Breast epithelium (tissue), 4 donors: ENCODE results near the gene CCDC106. TPM values are rescaled to one million over a fixed set of nuclear protein-coding genes. Genes with fewer than 3 reads are reported as not detected.

Experiments used
- DNase-seq, 2 donors: peaks; one replicate each; pipeline ENCODE4 v3.0.0-alpha.2; 2019; ENCODE audit warnings: low spot score in 2 of 2
- H3K27ac ChIP-seq, 2 donors: fragments of 200-600 bp; sonication (generic) in 1 of 2; one replicate each; pipeline ENCODE4 v1.5.1; 2016 to 2019; ENCODE audit warnings: mild to moderate bottlenecking in 1 of 2
- H3K27me3 ChIP-seq, 2 donors: fragments of 200-600 bp; sonication (generic) in 1 of 2; one replicate each; pipeline versions ENCODE4 v1.5.1 to v1.6.0; 2017 to 2019; ENCODE audit warnings: control low read depth in 1 of 2, mild to moderate bottlenecking in 1 of 2
- H3K36me3 ChIP-seq: fragments of 200-600 bp; one replicate; pipeline ENCODE4 v1.5.1; 2019
- H3K4me1 ChIP-seq, 2 donors: fragments of 200-600 bp; sonication (generic); one replicate each; pipeline ENCODE4 v1.5.1; 2016 to 2019; ENCODE audit warnings: control low read depth in 1 of 2
- H3K4me3 ChIP-seq, 3 donors: fragments of 200-600 bp; sonication (generic); 1 replicate in 2 of 3; 2 replicates in 1 of 3; pipeline ENCODE4 v1.5.1; 2016 to 2019; ENCODE audit warnings: mild to moderate bottlenecking in 3 of 3, moderate library complexity in 2 of 3
- H3K9me3 ChIP-seq, 2 donors: fragments of 200-600 bp; sonication (generic) in 1 of 2; one replicate each; pipeline ENCODE4 v1.5.1; 2016 to 2019; ENCODE audit warnings: control low read depth in 1 of 2
- POLR2A ChIP-seq: fragments of 450-650 bp; IDR thresholded peaks from one replicate; pipeline ENCODE4 v1.6.1; 2016; ENCODE audit warnings: antibody characterized with exemption, mild to moderate bottlenecking, moderate library complexity
- POLR2AphosphoS5 ChIP-seq, 3 donors: sonication (generic); formaldehyde crosslinking; IDR thresholded peaks; one replicate each; pipeline ENCODE4 v1.6.1; 2017; ENCODE audit warnings: antibody characterized with exemption in 3 of 3
- intact Hi-C: fragments of 100-400 bp; cut with DNase I; formaldehyde crosslinking; loops from one replicate; pipeline ENCODE4 v1.15.1; 2023; ENCODE audit warnings: low total_unique reads
- total RNA-seq, 3 donors: library from RNA; depleted of rRNA; stranded (reverse); fragments of >200 nt; gene quantifications; one replicate each; pipeline ENCODE4 v1.1.0, GENCODE V29; 2016
- TF ChIP-seq, protein P1 (sequence below), 3 donors: fragments of 450-650 bp; IDR thresholded peaks; one replicate each; pipeline ENCODE4 v1.5.1; 2016 to 2017; ENCODE audit warnings: antibody characterized with exemption in 3 of 3, mild to moderate bottlenecking in 3 of 3, moderate library complexity in 3 of 3

Gene CCDC106
- total RNA-seq, 3 donors from 2014 or later: 7.9 to 10.5 (median 10.2) TPM

DNA sequence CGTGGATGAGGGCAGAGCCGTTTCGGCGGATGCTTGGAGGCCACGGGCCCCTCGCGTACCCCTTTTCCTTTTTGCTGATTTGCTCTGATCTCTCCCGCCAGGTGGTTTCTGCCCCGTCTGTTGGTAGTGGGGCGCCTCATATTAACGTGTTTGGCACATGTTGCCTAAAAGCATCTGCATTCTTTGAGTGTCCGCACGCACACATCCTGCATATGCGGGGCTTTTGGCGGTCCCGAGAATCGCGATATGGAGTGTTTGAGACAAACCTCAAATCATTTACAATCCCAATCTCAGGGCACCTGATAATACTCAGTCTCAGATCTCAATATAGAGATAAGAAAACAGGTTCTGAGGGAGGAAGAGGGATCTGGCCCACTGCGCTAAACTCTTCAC lies 7.6 kb downstream of the CCDC106 start:
- Histone ChIP-seq H3K9me3 (no peaks in the 10 kb centered on the region), H3K4me3 (peak overlapping the region; percentile 82 to 96 (median 91)), H3K27ac (peak overlapping the region; percentile 100), H3K4me1 (peaks cover 19 to 37% of the 10 kb centered on the region in 2 donors), H3K27me3 (no peaks in the 10 kb centered on the region), H3K36me3 (peaks cover 5% of the 10 kb centered on the region)
- TF ChIP-seq, protein P1, sequence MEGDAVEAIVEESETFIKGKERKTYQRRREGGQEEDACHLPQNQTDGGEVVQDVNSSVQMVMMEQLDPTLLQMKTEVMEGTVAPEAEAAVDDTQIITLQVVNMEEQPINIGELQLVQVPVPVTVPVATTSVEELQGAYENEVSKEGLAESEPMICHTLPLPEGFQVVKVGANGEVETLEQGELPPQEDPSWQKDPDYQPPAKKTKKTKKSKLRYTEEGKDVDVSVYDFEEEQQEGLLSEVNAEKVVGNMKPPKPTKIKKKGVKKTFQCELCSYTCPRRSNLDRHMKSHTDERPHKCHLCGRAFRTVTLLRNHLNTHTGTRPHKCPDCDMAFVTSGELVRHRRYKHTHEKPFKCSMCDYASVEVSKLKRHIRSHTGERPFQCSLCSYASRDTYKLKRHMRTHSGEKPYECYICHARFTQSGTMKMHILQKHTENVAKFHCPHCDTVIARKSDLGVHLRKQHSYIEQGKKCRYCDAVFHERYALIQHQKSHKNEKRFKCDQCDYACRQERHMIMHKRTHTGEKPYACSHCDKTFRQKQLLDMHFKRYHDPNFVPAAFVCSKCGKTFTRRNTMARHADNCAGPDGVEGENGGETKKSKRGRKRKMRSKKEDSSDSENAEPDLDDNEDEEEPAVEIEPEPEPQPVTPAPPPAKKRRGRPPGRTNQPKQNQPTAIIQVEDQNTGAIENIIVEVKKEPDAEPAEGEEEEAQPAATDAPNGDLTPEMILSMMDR (IDR thresholded peaks at IDR 0.05): no peak
- TF ChIP-seq POLR2AphosphoS5 (IDR thresholded peaks at IDR 0.05) (no peak), POLR2A (no peak)
- intact Hi-C loops: no loop called here
- no peak for DNase-seq

DNA sequence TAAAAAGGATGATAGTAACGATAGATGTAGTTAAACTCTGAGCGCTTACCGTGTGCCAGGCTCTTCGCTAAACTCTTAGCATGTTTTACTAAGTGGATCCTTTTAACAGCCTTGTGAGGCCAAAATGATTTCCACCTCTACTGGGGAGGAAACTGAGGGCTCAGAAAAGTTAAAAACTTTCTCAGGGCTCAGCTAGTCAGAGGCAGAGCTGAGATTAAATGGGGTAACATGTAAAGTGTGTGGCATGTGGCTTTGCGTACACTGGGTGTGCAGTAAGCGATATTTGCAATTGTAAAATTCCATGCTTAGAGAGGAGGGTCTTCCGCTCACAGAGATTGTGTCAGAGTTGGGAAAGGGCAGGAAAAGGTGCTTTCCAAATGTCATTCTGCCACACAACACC lies 8.5 kb downstream of the CCDC106 start:
- peak overlapping the region; percentile 32 to 100 for H3K27ac ChIP-seq
- H3K36me3 ChIP-seq: peaks cover 5% of the 10 kb centered on the region
- H3K27me3 ChIP-seq: no peaks in the 10 kb centered on the region
- H3K4me1 ChIP-seq: peaks cover 19 to 37% of the 10 kb centered on the region in 2 donors
- H3K4me3 ChIP-seq: peak overlapping the region; percentile 82 to 96 (median 91)
- intact Hi-C loops: no loop called here
- no peaks in the 10 kb centered on the region for H3K9me3 ChIP-seq
- no peak for DNase-seq
- TF ChIP-seq POLR2AphosphoS5 (IDR thresholded peaks at IDR 0.05): no peak

DNA sequence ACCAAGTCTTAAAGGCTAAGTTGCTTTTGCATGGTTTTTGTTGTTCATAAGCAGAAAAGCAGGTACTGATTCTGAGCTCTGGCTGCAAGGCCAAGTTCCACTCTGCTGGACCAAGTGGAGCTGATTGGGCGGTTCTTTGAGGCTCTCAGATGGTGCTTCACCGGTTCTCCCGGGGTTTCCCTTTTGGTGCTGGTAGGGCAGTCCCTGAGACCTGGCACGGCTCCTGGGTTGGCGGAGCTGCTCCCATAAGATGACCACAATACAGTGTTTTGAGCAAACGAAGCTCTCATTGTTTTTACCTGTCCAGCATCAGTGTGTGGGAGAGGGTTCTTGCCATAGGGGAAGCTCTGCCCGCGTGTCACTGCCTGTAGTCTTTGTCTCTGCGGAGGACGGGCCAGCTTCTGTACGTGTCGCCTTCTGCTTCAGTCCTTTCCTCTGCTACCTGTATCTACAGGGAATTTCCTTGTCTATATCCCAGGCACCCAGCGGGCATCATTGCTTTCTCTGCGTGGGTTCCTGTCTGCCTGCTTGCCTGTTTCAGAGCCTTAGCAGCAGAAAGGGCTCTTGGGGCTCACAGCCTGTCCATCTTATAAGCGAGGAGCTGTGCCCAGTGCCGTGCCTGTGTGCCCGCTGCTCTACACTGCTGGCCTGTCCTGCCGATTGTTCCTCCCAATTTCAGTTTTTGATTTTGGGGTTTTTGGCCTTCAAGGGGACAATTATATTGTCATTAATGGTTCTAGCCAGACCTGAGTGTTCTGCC lies 9.2 kb downstream of the CCDC106 start:
- H3K27ac ChIP-seq: peak overlapping the region; percentile 32 to 100
- DNase-seq: no peak
- intact Hi-C loops: no loop called here
- H3K4me1 ChIP-seq: peaks cover 19 to 37% of the 10 kb centered on the region in 2 donors
- TF ChIP-seq POLR2AphosphoS5 (IDR thresholded peaks at IDR 0.05) (no peak), POLR2A (no peak)
- TF ChIP-seq, protein P1 (IDR thresholded peaks at IDR 0.05): no peak
- peak overlapping the region; percentile 82 to 96 (median 91) for H3K4me3 ChIP-seq
- H3K36me3 ChIP-seq: peaks cover 5% of the 10 kb centered on the region
- H3K27me3 ChIP-seq: no peaks in the 10 kb centered on the region
- H3K9me3 ChIP-seq: no peaks in the 10 kb centered on the region

DNA sequence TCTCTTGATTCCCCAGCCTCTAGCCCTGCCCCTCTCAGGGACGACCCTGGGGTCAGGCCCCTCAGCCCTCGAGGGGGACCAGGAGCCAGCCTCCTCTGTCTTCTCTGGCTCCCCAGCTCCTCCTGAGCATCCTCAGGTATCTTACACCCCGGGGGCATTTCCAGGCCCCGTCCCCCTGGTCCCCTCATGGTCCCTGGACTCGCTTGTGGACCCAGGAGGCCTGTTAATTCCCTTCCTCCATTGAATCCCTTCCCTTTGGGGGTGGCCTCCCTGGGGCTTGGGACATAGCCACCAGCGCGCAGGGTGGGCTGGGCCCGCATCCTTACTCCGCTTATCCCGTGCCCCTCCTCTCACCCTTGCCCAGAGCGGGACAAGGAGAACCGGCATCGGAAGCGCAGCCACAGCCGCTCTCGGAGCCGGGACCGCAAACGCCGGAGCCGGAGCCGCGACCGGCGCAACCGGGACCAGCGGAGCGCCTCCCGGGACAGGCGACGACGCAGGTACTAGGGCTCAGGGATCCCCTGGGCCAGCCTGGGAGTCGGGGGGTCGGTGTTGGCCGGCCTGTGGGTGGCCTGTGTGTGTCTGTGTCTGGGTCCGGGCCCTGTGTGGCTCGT lies 10.9 kb downstream of the CCDC106 start:
- Histone ChIP-seq H3K36me3 (peaks cover 15% of the 10 kb centered on the region), H3K9me3 (no peaks in the 10 kb centered on the region), H3K27ac (no peak overlapping the region), H3K4me3 (peak overlapping the region in 2 of 3 donors; percentile 7 to 82), H3K4me1 (peaks cover 19 to 37% of the 10 kb centered on the region in 2 donors), H3K27me3 (no peaks in the 10 kb centered on the region)
- no peak for DNase-seq
- intact Hi-C loops: no loop called here
- no peak for TF ChIP-seq POLR2A
- TF ChIP-seq, protein P1 (IDR thresholded peaks at IDR 0.05): no peak
- TF ChIP-seq POLR2AphosphoS5 (IDR thresholded peaks at IDR 0.05): no peak

DNA sequence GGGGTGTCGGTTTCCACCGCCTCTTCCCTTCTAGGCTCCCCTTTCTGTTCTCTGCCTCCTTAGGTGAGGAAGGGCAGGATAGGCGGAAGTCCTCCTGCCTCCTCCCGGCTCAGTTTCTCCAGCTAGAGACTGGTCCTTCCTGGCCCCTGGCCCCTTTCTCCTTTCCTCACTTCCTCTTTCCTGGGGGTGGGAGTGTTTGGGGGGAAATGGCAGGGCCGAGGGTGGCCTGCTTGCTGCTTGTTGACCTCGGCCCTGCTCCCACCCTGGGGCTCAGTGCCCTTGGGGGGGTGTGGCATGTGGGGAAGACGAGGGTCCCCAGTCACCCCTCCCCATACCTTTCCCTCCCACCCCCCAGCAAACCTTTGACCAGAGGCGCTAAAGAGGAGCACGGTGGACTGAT lies 11.8 kb downstream of the CCDC106 start:
- peaks cover 19 to 37% of the 10 kb centered on the region in 2 donors for H3K4me1 ChIP-seq
- H3K9me3 ChIP-seq: no peaks in the 10 kb centered on the region
- no peak overlapping the region for H3K4me3 ChIP-seq
- no peak overlapping the region for H3K27ac ChIP-seq
- no peak for DNase-seq
- intact Hi-C loops: no loop called here
- H3K27me3 ChIP-seq: no peaks in the 10 kb centered on the region
- H3K36me3 ChIP-seq: peaks cover 20% of the 10 kb centered on the region
- TF ChIP-seq, protein P1 (IDR thresholded peaks at IDR 0.05): no peak
- no peak for TF ChIP-seq POLR2A
- TF ChIP-seq POLR2AphosphoS5 (IDR thresholded peaks at IDR 0.05): no peak
